ENCODE measurements around the gene SRMS.

DNA sequence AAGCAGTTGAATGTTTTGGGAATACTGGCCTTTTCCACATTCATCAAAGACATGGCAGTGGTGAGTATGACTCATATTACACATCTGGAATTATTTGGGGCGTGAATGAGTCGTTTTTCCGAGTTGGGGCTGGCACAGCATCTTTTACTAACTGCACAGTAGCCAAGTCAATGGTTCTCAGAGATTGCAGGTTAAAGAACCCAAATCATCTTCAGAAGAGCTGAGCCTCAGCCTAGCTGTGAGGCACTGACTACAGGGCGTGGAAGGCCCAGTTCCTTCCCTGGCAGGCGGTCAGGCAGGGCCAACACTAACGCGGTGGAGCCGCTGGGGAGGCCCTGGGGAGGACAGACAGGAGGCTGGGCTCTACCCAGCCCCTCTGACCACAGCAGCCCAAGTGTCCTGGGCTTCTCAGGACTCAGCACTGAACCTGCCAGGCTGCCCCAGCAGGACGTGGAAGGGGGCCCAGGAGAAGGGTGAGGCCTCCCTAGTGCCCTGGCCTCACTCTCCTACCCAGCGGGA lies 46.6 kb upstream of the SRMS start:
- TF ChIP-seq, protein P1, sequence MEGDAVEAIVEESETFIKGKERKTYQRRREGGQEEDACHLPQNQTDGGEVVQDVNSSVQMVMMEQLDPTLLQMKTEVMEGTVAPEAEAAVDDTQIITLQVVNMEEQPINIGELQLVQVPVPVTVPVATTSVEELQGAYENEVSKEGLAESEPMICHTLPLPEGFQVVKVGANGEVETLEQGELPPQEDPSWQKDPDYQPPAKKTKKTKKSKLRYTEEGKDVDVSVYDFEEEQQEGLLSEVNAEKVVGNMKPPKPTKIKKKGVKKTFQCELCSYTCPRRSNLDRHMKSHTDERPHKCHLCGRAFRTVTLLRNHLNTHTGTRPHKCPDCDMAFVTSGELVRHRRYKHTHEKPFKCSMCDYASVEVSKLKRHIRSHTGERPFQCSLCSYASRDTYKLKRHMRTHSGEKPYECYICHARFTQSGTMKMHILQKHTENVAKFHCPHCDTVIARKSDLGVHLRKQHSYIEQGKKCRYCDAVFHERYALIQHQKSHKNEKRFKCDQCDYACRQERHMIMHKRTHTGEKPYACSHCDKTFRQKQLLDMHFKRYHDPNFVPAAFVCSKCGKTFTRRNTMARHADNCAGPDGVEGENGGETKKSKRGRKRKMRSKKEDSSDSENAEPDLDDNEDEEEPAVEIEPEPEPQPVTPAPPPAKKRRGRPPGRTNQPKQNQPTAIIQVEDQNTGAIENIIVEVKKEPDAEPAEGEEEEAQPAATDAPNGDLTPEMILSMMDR (IDR thresholded peaks at IDR 0.05) = no peak
- TF ChIP-seq EZH2 (IDR thresholded peaks at IDR 0.05; ENCODE audit: borderline replicate concordance, insufficient read depth, low read depth, low read length, poor library complexity, severe bottlenecking) = no peak
